Fibroblast of lung (primary cell): Measurements from ENCODE around the gene ZCCHC17.

Experiments
- CTCF ChIP-seq, 2 donors: IDR thresholded peaks in 1 of 2; conservative IDR thresholded peaks in 1 of 2; 1 replicate in 1 of 2; 2 replicates in 1 of 2; pipeline ENCODE4 v1.5.1; 2011 to 2012; ENCODE audit warnings: low read length in 2 of 2, control low read depth in 1 of 2, inconsistent platforms in 1 of 2, low read depth in 1 of 2, mild to moderate bottlenecking in 1 of 2
- EZH2 ChIP-seq: IDR thresholded peaks from 2 replicates; pipeline ENCODE4 v1.5.1; 2012; ENCODE audit warnings: low read length, control low read depth, mild to moderate bottlenecking; ENCODE audit errors: missing control alignments

GRCh38 chr1:31297277-31298247 is 730 bp downstream of the ZCCHC17 start:
- TF ChIP-seq EZH2 (no peak), CTCF (conservative IDR thresholded peaks at IDR 0.05 in 1 of 2, IDR thresholded peaks at IDR 0.05 in 1 of 2; ENCODE audit: low read depth in 1 of 2, low read length in 2 of 2) (no peak)
